HG02763 (cell line): ENCODE results near the gene GRK6.
A peak's percentile ranks its signal among the peaks of the same experiment; 100 is the strongest.

Experiments
- ATAC-seq: cut with Tn5 transposase; IDR thresholded peaks from one replicate; pipeline ENCODE4 v1.9.1; 2021; ENCODE audit warnings: mild to moderate bottlenecking, moderate library complexity; ENCODE audit not compliant: unreplicated experiment

Gene GRK6

DNA sequence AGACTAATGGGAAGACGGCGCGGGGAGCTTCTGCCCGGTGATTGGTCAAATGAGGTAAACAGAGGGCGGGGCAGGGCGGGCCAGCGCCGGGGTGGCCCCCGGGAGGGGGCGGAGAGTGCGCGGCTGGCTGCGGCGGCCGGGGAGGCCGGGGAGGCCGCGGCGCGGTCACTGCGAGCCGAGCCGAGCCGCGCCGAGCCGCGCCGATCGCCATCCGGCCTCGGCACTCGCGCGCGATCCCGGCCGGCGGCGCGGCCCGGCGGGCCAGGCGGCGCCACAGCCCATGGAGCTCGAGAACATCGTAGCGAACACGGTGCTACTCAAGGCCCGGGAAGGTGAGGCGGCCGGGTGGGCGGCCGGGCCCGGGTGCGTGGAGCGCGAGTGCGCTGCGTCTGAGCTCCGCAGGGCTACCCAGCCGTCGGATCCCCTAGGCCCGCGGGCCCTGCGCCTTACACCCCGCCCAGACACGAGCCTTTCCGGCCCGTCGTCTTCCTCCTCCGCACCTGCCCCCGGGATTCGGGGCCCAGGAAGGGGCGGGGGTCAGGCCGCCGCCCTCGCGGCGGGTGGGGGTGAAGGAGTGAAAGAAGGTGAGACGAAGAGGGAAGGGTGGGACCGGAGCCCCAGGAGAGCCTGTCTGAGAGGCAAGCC, at the start of gene GRK6:
GRK6 (plus strand) TSS at position 111 of the 645 bp plus-strand sequence; CDS start at position 281, 170 bp downstream.
- peak; percentile 10 for ATAC-seq

DNA sequence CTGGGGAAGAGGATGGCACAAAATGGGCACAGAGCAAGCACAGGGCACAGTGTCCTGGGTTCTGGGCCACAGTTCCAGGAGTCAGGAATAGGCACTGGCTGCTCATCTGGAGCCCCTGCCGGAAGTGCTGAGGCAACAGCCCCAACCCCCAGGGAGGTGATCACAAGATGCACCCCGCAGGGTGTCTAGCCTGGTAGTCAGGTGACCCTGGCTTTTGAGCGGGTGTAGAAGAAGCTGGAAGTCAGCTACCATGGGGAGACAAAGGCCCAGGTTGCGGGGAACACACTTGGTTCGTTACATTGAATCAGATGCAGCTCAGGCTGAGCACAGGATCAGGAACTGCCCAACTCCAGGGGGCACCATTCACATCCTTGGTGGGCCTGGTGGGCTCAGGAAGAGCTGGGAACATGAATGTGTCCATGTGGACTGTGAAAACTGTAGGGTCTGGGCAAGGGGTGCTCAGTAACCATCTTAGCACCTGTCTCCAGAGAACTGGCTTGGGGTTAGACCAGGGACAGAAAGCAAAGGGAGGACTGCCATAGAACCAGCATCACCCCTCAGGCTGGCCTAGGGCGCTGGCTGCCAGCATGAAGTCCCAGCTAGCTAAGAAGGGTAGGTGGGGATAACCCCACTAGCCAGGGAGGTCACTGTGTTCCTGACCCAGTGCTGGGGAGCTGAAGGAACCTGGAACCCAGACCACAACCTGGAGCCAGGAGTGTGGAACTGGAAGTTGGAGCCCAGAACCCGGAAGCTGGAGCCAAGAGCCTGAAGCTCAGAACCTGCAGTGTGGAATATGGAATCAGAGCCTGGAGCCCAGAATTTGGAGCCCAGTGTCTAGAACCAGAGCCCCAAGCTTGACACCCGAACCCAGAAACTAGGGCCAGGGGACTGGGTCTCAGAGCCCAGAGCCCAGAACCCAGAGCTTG, 48.4 kb upstream of the GRK6 start:
- no peak for ATAC-seq

DNA sequence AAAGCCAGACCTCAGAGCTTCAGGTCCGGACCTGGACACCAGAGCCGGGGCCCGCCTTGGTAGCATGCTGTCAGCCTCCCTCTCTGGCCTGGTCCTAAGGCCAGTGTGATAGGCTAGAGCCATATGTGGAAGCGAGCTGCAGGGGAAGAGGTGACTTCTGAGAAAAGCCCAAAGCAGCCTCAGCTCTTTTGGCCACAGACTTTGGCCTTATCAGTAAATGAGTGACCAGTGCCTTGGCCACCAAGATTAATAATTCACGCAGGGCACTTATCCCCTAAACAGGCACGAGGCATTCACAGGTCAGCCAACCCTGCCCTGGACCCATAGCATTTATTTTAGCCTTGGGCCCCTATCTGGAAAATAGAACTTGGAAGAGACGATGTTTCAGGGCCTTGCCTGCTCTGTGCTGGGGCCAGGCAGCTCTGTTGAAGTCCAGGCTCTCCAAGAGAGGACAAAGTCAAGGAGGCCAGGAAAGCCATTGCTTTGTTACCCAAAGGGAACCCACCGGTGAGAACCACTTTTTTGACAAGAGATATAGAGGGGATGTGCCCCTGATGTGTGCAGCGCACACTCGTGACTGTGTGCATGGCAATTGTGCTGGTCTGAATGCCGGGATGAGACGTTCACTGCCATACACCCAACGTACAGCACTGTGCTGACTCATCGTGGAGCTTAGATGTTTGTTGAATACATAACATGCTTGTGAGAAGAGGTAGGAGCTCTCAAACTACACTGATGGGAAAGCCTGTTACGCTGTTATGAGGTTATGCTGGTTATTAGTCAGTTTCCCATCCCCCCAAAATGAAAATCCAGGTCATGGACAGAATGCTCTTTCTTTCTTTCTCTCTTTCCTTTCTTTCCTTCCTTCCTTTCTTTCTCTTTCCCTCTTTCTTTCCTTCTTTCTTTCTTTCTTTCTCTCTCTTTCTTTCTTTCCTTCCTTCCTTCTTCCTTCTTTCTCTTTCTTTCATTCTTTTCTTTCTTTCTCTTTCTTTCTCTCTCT, 47.3 kb upstream of the GRK6 start:
- no peak for ATAC-seq

DNA sequence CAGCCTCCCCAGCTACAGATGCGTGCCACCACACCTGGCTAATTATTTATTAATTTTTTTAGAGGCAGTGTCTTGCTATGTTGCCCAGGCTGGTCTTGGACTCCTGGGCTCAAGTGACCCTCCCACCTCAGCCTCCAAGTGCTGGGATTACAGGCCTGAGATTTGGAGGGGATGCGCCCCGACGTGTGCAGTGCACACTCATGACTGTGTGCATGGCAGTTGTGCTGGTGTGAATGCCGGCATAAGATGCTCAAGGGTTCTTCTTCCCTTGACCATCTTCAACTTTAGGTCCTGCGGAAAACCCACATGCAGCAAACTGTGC, 45.7 kb upstream of the GRK6 start:
- ATAC-seq: no peak

DNA sequence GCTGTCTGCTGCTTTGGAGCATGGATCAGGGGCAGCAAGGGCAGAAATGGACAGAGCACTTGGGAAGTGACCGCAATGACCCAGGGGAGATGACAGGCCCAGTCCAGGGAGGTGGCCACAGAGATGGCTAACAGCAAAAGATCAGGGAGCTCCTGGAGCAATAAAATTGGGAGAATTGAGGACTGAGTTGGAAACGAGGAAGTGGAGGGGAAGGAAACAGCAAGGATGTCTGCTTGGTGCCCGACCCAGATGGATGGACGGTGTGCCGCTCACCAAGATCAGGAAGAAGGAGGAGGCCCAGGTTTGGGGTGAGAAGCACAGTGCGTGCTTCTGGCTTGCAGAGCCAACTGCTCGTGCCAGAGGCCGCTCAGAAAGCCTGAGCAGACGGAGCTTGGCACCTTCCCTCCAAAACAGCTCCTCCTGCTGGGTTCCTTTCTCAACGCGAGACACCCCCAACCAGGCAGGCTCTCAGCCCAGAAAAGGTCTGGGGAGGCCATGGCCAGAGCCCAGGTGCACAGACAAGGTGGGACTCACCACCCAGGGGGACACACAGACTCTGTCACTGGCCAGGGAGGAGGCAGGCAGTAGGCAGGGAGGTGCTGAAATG, 44.0 kb upstream of the GRK6 start:
- no peak for ATAC-seq

DNA sequence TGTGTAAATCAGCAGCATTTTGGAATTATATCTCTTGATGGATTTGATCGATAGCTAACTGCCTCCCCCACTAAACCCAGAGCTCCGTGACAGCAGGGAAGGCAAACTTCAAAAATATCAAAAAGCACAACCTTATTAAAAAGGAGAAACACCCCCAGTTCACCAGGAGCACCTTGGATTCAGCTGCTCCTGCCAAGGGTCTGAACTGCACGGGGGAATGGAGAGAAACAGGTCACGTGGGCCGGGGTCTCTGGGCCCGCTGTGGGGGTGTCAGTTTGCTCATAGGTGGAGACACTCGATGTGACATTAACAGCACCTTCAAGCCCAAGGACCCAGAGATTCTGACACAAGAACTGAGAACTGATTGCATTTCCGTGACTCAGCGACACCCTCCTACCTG, 43.3 kb upstream of the GRK6 start:
- ATAC-seq: no peak

DNA sequence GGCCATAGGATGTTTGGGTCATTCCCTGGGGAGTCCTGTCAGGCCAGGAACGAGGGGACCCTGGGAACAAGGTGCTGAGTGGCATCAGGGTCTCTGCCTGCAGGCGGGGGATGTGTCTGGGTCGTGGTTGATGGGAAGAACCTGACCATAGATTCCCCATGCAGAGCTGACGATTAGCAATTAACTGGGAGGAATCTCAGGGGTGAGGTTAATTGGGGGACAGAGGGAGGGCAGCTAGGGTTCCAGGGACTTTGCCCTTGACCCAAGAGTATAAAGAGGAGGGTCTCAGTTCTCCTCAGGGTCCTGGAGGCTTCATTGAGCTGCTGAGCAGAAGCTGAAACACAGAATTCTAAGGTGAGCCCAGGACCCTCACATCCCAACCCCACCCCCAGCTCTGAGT, 42.3 kb upstream of the GRK6 start, which contains the start of gene SLC34A1:
SLC34A1 (plus strand) TSS at position 301 of the 400 bp plus-strand sequence. CDS start 1,308 bp downstream, outside the sequence.
- ATAC-seq: no peak

DNA sequence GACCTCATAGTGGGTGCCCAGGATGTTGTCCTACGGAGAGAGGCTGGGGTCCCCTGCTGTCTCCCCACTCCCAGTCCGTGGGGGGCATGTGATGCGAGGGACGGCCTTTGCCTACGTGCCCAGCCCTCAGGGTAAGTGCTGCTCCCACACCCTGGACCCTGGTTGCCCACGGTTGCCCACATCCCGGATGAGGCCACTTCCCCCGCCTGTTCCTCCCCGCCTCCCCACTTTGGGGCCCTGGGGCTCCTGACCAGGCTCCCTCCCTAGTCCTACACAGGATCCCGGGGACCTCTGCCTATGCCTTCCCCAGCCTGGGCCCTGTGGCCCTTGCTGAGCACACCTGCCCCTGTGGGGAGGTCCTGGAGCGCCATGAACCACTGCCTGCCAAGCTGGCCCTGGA, 40.8 kb upstream of the GRK6 start:
- ATAC-seq: no peak

DNA sequence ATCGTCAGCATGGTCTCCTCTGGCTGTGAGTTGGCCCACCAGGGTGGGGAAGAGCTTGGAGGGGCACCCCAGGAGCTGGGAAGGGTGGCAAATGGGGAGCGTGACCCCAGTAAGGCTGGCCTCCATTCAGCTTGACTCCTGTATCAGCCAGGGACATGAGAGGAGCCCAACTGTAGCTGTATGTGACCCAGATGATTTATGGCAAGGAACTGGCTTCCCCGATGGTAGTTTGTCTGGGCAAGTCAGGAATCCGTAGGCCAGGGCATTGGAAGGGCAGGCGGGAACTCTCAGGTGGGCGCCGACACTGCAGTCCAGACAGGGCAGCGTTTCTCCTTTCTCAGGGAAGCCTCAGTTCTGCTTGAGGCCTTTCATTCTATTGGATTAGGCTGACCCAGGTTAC, 39.9 kb upstream of the GRK6 start:
- no peak for ATAC-seq

DNA sequence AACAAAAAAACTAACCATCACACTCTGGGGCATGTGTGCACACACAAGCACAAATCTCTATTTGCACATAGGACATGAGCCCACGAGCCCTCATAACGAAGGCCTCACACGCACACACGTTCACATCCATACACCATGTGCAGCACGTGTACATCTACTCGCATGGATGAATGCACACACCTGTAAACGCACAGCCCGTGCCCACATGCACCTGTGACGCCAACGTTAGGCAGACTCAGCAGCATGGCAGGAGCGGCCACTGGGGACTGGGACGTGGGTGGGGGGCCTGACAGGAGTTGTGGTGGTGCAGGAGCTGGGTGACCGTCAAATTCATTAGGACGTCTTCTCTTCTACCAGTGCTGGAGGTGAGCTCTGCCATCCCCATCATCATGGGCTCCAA, 39.1 kb upstream of the GRK6 start:
- ATAC-seq: no peak

DNA sequence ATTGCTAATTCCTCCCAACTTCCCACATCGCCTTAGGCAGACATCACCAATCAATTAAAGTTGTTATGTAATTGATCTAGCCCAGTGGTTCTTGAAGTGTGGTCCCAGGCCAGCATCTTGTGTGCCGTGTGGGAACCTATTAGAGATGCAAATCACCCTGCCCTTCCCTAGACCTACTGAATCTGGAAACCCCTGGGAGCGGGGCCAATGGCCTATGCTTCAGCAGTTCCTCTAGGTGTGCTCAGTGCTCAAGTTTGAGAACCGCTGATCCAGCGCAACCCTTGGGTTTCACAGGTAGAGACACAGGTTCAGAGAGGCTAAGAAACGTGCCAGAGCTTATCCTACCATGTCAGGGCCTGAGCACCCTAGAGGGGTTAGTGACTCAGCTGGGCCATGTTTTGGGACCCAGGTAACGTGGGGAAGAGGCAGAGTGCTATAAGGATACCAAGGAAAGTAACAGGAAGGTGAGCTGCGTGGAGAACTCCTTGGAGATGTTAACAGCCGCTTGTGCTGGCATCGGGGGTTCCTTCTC, 37.9 kb upstream of the GRK6 start:
- no peak for ATAC-seq

DNA sequence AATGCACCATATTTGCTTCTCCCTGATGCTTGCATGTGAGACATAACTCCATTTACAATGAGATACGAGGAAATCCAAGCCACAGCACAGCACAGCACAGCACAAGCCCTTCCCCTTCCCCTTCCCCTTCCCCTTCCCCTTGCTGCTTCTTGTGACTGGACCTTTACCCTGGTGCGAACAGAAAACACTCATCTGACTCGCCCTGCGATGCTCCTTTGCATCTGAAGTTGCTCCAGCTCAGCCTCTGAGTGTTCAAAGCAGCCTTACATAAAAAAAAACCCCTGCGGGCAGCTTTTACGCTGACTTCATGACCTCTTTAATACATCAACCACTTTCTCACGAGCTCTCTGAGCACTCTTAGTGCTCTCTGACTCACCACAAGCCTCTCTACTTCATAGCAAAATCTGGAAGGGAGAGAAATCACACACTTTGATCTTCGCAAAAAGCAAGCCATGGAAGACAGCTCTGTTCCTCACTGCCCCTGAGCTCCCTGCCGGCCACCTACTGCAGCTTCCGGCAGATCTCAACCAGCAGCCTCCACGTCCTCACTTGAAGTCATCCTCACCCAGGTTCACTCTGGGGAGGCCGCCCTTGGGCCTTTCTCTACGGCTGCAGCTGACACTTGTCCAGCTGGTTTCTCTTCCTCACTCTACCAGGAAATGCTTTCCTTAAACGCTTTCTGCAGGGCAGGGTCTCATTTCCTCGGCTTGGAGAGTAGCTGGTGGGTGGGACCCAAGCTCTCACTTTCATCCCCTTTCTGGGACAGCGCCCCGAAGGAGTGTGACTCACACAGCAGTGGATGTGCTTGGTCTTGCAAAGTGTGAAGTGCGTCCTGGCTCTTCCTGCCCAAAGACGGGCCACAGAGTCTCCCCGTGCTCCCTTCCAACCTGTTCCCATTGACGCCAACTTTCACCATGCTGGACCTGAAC, 37.0 kb upstream of the GRK6 start:
- peak; percentile 32 for ATAC-seq

DNA sequence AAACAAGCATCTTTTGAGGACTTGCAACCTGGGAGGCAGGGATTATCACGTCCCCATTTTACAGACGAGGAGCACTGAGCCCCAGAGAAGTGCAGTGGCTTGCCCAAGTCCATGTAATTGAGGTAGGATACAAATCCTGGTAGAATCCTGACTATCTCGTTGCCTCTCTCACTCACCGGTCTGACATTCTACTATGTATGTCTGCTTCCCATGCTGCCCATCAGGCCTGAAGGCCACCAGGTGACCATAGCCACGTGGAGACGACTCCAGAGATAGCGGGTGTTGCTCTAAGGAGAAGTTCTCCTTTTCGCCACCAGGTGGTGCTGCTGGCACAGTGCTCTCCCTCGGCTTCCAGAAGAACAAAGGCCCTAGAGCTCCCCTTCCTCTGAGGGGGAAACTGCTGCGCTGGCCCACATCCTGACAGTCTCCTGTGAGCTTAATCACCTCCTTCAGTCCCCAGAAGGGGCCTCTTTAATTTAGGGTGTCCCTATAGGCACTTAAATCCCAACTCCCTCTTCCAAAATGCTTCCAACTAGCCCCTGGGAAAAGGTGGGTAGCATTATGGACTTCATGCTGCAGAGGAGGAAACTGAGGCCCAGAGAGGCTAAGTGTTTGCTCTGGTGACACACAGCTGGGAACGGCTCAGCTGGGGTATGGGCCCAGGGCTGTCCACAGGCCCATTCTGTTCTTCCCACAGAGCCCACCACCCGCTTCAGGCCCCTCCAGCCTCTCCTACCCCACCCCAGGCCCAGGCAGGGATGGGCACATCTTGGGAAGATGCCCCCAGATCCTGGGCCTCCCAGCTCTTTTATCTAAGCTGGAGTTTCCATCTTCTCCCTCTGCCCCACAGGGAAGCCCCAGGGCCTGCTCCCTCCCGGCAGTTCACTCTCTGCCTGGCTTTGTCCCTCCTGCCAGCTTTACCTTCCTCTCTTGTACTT, 35.8 kb upstream of the GRK6 start:
- ATAC-seq: peak; percentile 49

DNA sequence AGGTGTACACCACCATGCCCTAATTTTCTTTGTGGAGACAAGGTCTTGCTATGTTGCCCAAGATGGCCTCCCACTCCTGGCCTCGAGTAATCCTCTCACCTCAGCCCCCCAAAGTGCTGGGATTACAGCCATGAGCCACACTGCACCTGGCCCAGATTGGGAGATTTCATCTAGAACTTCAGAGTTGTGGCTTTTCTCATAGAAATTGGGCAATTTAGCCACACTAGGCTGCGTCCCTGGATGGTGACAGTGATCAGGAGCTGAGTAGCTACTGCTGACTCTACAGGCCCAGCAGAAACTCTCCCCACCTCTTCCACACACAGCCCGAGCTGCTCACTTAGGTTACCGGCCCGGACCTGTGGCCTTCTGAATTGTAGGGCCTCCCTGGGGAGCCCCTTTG, 33.7 kb upstream of the GRK6 start:
- ATAC-seq: no peak

DNA sequence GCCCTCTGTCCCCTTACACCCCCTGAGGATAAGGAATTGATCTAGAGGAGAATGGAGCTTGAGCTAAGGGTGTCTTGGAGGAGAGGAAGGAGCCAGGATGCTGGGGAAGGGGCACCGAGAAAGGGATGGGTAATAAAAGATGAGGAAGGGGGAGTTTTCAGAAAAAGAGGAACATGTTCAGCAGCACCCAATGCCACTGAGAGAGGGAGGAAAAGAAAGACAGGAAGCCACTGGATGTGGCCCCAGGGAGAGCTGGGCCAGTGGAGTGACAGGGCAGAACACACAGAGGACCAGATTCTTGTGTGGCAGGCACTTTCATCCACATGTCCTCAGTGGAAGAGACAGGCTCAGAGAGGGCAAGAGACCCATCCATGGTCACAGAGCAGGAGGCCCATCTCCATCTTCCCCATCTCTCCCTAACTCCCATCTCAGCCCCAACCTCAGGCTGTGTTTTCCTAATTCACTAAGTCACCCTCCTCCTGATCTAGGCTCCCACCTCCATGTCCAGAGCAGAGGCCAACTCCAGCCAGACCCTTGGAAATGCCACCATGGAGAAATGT, 33.2 kb upstream of the GRK6 start:
- no peak for ATAC-seq

DNA sequence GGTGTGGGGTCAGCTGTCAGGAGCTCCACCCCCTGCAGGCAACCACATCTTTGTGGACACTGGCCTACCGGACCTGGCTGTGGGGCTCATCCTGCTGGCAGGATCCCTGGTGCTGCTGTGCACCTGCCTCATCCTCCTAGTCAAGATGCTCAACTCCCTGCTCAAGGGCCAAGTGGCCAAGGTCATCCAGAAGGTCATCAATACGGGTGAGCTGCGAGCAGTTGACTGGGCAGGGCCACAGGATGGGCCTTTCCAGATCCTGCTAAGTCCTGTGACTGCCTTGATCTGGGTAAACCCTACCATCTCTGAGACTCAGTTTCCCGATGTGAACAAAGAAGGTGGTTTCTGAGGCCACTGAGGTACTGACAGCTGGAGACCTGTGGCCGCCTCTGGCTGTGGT, 32.5 kb upstream of the GRK6 start:
- no peak for ATAC-seq

DNA sequence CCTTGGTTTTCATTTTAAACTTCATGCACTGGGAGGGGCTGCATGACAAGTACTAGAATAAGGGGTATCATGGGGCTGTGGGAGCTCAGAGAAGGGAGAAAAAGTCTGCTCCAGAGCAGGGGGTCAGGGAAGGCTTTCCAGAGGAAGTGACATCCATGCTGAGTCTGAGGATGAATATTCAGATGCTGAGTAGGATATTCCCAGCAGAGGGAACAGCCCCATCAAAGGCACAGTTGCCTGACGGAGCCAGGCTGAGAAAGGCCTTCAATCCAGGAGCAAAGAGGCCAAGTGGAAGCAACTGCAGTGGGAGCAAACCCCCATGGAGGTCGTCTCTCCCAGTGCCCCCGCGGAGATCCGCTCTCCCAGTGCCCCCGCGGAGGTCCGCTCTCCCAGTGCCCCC, 30.4 kb upstream of the GRK6 start:
- no peak for ATAC-seq

DNA sequence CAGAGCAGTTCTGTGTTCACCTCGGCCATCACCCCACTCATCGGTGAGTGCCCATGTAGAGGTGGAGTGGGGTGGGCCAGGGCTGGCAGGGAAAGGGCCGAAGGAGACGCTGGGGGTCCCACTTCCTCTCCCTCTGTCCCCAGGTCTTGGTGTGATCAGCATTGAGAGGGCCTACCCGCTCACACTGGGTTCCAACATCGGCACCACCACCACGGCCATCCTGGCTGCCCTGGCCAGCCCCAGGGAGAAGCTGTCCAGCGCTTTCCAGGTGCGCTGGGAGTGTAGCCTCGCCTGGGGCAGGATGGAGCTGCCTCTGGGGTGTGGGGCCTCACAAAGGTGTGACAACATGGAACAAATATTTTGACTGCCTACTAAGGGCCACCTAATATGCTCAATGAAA, 29.7 kb upstream of the GRK6 start:
- ATAC-seq: no peak
